ENCODE results near the gene CP.

- TF ChIP-seq EZH2 (IDR thresholded peaks at IDR 0.05): no peak
- no peak for TF ChIP-seq POLR2AphosphoS5 (IDR thresholded peaks at IDR 0.05; ENCODE audit: low read depth, low read length)
- TF ChIP-seq REST (IDR thresholded peaks at IDR 0.05; ENCODE audit: low read depth): no peak
- no peak for TF ChIP-seq POLR2A (IDR thresholded peaks at IDR 0.05; ENCODE audit: borderline replicate concordance, extremely low read depth, insufficient read depth, insufficient read length)
- no peak for TF ChIP-seq CTCF (IDR thresholded peaks at IDR 0.05 in 2 of 3, conservative IDR thresholded peaks at IDR 0.05 in 1 of 3; ENCODE audit: borderline replicate concordance in 1 of 3, insufficient read depth in 1 of 3, low read depth in 2 of 3, low read length in 2 of 3)
- TF ChIP-seq SP1 (IDR thresholded peaks at IDR 0.05; ENCODE audit: low read depth): no peak
- TF ChIP-seq SIN3A (IDR thresholded peaks at IDR 0.05; ENCODE audit: low read depth): no peak
- no peak for TF ChIP-seq MAX (IDR thresholded peaks at IDR 0.05)
- TF ChIP-seq CEBPB (IDR thresholded peaks at IDR 0.05; ENCODE audit: low read depth): no peak
- no peak for TF ChIP-seq EGR1 (IDR thresholded peaks at IDR 0.05; ENCODE audit: low read depth)
Measured at GRCh38 chr3:149258714-149259113, 37.1 kb upstream of the CP start.
